NCI-H748 treated with DMSO at 0.1 percent for 48 hours (cell line): Measurements from ENCODE around the gene PTGES3L.
"Not testable (repeated sequence)": the region's sequence is repeated elsewhere in the genome, so short reads cannot be mapped to it uniquely, and the experiment has no call there.

ENCODE experiments used
- DNase-seq: peaks from one replicate; lab custom pipeline; 2025; lab: John Stamatoyannopoulos, UW

PTGES3L gene

DNA sequence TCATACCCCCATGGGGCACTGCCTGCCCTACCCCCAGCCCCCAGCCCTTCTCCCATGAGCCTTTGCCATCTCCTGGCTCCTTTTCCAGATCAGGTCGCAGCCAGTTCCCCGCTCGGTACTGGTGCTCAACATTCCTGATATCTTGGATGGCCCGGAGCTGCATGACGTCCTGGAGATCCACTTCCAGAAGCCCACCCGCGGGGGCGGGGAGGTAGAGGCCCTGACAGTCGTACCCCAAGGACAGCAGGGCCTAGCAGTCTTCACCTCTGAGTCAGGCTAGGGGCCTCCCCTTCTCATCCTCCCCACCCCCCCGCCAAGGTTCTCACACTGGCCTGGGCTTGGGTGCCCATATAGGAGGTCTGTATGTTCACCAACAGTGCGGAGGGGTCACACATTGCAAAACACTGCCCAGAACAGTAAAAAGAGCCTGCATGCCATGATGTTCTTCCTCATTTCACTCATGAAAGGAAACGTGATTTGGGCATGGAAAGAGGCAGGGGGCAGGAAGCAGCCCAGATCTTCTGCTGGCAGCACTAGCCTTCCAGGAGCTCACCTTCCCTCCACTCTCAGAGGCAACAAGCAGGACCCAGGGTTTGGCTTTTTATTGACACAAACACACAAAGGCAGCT, 34.3 kb upstream of the PTGES3L start:
- no peak for DNase-seq

DNA sequence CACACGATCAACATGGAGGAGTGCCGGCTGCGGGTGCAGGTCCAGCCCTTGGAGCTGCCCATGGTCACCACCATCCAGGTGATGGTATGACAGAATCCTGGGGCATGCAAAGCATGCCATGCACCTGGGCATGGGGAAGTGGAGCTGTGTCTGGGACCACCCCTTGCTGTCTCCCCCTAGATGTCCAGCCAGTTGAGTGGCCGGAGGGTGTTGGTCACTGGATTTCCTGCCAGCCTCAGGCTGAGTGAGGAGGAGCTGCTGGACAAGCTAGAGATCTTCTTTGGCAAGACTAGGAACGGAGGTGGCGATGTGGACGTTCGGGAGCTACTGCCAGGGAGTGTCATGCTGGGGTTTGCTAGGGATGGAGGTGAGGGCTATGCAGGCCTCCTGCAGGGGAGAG, 33.4 kb upstream of the PTGES3L start:
- no peak for DNase-seq

DNA sequence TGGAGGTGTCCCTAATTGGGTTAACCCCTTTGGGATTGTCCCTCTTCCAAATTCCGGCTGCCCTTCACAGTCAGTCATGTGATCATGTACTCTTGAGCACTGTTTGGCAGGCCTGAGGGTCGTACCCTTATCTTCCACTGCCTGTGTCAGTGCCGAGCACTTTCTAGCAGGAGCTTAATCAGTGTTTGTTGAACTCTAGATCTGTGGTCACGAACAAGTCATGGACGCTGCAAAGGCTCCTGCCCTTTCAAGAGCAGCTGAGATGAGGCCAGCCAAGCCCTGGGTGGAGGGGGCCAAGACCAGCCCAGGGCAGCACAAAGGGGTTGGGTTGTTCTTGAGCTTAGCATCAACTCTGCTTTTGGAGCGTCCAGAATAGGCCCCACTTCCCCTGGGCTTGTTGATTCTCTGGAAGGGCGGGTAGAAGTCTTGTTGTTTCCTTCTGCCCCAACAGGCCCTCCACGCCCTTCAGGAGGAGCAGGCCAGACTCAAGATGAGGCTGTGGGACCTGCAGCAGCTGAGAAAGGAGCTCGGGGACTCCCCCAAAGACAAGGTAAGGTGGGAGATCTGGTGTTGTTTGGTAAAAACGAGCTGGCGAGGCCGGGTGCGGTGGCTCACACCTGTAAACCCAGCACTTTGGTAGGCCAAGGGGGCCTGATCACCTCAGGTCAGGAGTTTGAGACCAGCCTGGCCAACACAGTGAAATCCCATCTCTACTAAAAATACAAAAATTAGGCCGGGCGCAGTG, 32.0 kb upstream of the PTGES3L start:
- DNase-seq: no peak

DNA sequence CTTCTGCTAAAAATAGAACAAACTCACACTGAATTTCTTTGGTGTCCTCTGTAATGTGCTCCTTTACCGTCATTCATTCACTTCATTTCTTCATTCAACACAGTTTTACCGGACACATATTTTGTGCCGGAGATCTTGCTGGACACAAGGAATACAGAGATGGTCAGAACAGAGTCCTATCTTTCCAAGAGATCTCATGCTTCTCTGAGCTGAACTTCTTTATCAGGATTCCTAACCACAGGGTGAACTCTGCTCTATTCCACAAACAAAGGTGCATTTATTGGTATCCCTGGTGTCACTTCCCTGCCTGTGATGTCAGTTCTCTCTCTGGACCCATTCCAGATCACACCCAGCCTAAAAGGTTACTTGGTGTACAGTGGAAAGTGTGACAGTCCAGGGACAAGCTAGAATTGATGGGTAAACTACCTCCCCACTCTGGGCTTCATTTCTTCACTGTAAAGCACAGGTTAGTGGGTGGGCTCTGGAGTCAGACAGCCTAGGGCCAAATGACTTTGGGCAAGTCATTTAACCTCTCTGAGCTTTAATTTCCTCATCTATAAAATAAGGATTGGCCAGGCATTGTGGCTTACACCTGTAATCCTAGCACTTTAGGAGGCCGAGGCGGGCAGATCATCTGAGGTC, 30.9 kb upstream of the PTGES3L start:
- no peak for DNase-seq

DNA sequence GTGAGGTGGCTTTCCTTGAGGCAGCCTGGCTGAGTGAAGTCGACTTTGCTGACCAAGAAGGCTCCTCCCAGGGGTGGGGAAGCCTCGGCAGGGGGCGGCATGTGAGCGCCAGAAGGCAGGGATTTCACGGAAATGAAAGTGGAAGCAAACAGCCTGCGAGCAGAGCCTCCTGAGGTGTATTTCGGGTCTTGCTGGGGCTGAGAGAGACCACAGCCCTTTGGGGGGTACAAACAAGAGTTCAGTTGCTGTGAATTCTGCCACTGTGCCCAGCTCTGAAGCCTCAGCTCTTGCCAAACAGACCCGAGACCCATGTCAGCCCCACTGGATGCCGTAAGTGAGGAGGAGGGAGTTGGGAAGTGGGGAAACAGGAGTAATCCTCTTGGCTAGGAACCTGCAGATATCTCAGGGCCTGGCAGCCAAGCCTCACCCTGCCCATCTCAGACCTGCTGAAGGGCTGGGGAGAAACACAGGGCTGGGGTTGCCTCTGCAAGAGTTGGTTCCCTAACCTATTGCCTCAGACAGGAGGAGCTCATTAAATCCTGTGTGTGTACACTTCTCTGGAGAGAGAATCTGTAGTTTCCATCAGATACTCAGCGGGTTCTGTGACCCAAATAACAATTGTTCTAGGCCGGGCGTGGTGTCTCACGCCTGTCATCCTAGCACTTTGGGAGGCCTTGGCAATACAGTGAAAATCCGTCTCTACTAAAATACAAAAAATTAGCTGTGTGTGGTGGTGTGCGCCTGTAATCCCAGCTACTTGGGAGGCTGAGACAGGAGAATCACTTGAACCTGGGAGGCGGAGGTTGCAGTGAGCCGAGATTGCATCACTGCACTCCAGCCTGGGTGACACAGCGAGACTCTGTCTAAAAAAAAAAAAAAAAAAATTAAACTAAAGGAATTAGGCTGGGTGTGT, 27.0 kb upstream of the PTGES3L start, which contains the start of gene IFI35:
Gene IFI35, plus strand, starts transcription at position 146 of the 913 bp plus-strand sequence. Its CDS starts 164 bp downstream, at position 310.
- peak; percentile 21 for DNase-seq

DNA sequence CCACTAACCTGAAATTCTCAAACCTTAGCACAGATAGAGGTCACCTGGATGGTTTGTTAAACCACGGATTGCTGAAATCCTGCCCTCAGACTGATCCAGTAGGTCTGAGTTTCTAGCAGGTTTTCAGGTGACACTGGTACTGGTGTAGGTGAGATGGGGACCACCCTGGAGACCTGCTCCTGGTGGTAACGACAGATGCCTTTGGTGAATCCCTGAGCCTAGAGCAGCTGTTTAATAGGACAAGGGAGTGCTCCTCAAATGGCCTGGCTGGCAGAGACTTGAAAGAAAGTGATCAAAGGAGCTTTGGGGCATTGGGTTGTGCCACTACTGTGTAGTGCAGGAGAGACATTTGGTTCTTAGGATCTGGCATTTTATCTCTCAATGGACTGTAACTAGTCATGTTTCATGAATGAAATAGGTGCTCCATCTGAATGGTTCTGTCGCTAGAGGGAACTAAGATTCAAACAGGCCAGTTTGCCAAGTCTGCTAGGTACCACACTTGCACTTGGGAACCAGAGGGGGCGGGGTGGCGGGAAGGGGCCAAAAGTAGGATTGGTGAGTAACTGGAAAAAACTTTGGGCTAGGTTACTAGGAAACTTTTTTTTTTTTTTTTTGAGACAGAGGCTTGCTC, 23.8 kb upstream of the PTGES3L start:
- DNase-seq: no peak

DNA sequence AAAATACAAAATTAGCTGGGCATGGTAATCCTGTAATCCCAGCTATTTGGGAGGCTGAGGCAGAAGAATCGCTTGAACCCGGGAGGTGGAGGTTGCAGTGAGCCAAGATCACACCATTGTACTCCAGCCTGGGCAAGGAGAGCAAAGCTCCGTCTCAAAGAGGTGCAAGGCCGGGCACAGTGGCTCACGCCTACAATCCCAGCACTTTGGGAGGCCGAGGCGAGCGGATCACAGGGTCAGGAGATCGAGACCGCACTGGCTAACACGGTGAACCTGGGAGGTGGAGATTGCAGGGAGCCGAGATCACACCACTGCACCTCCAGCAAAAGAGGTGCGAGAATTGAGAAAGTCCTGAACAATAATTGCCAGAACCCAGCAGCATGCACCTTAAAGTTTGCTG, 21.0 kb upstream of the PTGES3L start:
- DNase-seq: not testable (repeated sequence)

DNA sequence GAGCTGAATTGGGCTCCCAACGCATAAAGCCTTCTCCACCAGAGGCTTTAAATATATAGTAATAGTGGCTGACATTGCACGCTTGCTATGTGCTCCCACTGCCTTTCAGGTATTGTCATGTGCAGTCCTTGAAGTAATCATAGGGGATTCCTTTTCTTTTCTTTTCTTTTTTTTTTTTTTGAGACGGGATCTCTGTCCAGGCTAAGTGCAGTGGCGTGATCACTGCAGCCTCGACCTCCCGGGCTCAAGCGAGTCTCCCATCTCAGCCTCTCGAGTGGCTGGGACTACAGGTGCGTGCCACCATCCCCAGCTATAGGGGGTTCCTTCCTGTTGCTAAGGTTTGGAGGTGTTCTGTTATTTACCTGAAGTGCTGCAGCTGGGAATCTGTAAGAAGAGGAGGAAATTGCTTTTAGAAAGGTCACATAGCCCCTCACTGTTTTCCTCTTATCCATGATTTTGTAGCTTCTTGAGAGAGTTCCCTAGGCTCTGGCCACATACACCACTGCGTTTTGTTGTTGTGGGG, 19.2 kb upstream of the PTGES3L start:
- no peak for DNase-seq

DNA sequence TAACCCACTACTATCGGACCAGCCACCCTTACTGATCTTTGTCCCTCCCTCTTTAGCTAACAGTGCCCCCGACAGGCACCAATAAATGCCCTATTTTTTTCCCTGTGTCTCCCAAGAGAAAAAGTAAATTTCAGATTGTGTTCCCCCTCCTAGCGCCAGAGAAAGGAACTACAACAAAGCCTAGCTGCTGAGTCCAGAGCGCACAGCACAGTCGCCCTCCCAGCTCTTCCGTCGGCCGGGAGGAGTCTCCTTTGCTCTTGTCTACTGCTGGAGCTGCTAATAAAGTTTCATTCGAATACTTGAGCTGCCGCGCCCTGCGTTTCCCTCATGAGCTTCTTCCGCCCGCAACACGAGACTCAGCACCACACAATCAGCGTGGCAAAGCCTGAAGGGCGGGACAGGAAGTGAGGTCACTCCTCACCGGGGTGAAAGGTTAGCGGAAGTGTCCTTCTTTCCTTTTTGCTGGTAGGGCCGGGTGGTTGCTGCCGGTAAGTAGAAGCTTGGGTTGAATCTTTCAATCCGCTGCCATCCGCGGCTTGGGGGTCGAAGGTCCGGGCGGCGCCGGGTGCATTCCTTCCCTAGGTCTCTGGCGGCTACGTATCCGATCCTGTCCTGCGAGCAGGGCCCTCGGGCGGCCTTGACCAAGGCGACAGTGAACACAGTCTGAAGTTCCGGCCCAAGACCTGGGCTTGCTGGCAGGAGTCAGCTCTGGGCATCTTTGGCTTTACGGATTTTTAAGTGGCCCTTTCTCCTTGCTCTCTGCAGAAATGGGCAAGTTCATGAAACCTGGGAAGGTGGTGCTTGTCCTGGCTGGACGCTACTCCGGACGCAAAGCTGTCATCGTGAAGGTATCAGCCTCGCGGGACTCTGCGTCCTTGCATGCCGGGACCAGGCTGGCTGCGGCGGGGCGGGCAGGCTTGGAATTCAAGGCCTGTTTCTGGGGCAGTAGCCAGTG, 18.4 kb upstream of the PTGES3L start, which contains the start of gene RPL27:
Gene RPL27, plus strand, starts transcription at position 436 of the 955 bp plus-strand sequence. Its CDS starts 332 bp downstream, at position 768.
- peak; percentile 99 for DNase-seq

DNA sequence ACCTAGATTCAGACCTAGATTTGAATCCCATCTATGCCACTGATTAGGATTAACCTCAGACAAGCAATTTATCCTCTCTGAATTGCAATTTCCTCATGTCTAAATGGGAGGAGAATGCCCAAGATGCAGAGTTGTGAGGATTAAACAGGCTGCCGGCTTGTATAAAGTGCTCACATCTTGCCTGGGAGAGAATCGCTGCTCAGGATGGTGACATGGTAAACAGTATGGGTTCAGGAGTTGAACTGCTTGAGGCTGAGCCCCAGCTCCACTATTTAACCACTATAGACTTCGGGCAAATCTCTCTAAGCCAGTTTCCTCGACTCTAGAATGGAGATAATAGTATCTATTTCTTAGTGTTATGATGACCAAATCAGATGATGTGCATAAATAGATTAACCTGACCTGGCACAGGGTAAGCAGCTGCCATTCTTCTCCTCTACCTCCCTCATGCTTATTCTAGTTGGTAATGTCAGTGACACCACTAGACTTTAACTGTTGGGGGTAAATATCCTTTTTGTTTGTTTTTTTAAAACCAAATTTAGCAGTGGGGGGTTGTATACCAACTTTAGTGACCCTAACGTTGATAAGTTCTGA, 17.6 kb upstream of the PTGES3L start:
- DNase-seq: no peak

DNA sequence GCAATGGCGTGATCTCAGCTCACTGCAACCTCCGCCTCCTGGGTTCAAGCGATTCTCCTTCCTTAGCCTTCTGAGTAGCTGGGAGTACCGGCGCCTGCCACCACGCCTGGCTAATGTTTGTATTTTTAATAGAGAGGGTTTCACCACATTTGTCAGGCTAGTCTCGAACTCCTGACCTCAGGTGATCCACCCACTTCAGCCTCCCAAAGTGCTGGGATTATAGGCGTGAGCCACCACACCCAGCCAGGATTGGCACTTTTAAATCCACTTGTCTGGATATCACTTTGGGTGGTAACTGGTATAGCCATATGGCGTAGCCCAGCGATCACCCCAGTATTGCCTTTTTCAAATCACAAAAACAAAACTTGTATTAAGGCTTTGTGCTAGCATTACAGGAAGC, 14.0 kb upstream of the PTGES3L start:
- DNase-seq: not testable (repeated sequence)

DNA sequence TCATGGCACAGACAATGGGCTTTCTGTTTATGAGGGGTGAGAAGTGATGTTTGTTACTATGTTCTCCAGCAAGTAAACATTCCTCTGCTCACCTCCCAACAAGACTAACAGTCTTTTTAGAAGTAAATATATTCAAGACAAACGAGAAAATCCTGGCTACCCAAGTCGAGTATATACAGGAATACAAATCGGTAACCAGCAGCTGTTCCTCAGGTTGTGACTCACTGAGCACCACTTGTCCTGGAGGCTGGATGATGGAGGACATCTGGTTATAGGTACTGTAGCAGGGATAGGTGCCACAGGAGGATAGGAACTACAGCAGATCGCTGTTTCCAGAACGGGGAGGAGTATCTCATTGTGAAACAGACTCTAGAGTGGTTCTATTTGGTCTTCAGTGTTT, 13.0 kb upstream of the PTGES3L start:
- no peak for DNase-seq

DNA sequence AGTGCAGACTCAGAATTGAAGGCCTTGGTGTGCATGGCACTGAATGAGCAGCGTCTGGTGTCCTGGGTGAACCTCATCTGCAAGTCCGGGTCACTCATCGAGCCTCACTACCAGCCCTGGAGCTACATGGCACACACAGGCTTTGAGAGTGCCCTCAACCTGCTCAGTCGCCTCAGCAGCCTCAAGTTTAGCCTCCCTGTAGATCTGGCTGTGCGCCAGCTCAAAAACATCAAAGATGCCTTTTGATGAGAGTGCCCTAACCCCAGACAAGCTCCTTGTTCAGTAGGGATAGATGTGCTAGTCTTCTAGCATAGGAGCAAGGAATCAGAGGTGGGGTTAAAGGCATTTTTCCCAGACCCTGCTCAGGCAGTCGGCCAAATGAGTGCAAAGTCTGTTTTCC, 11.6 kb upstream of the PTGES3L start:
- DNase-seq: no peak

DNA sequence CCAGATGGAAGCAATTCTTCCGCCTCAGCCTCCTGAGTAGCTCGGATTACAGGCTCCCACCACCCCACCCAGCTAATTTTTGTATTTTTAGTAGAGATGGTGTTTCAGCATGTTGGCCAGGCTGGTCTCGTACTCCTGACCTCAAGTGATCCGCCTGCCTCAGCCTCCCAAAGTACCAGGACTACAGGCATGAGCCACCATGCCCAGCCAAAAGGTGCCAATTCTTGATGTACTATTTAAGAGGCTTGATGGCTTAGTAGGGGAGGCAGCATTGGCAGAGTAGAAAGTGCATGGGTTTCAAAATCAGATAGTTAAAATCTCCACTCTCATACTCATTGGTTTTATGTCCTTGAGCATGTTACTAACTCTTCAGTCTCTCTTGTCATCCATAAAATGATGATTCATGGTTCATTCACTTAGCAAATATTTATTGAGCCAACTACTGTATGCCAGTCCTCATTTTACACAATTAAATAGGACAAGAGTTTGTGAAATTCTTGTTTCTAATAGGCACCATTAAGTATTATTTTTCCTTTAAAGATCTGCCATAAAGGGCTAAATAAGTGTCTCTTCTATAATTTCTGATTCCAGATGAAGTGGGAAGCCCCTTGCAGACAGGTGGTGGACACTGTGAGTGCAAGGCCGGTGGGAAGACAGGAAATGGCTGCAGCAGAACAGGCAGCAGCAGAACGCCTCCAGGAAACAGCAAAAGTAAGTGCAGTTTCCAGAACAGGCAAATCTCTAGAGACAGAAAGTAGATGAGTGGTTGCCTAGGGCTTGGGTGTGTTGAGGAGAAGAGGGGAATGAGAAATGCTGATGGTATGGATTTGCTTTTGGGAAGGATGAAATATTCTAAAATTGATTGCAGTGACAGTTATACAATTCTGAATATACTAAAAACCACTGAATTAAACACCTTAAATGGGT, 10.1 kb upstream of the PTGES3L start:
- DNase-seq: no peak

DNA sequence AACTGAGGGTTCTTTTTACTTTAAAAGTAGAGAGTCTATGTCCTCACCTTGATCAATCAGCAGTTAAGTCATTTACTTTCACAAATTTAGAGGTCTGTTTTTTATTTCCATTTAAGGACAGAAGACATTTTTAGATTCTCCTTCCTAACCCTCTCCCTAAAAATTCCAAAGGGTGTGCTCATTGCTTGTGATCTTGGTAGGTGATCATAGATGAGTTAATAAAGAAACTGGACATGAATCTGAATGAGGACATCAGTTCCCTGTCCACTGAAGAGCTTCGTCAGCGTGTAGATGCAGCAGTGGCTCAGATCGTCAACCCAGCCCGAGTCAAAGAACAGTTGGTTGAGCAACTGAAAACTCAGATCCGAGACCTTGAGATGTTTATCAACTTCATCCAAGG, 9.3 kb upstream of the PTGES3L start:
- no peak for DNase-seq

DNA sequence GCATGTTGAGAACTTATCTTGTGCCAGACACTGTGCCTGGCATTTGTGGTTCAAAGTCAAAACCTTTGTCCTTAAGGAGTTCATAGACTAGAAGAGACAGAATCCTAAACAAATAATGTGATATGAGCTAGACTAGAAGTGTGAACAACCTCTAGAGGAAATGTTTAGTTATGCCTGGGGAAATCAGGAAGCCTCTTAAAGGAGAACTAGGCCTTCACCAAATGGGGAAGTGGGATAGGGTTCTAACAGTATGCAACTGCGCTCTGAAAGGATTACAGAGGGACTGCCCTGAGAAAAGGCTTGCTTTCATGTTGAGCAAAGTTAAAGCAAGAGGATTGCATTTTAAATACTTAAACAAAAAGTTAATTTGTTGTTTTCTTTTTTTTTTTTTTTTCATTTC, 5.3 kb upstream of the PTGES3L start:
- no peak for DNase-seq

DNA sequence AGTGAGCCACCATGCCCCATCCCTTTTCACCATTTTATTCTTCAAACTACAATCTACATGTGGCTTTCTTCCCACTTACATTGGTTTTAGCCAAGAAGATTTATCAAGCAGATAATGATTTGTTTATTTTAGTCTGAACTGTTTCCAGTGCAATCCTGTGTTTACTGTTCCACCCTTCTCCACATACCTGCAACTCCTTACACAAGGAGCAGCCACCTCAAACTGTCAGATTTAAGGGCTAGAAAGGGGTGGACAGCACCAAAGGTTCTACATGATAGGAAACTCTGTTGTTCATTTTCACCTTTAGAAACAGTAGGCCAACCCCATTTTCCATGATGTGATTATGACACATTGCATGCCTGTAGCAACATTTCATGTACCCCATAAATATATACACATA, 2.4 kb upstream of the PTGES3L start:
- DNase-seq: no peak

DNA sequence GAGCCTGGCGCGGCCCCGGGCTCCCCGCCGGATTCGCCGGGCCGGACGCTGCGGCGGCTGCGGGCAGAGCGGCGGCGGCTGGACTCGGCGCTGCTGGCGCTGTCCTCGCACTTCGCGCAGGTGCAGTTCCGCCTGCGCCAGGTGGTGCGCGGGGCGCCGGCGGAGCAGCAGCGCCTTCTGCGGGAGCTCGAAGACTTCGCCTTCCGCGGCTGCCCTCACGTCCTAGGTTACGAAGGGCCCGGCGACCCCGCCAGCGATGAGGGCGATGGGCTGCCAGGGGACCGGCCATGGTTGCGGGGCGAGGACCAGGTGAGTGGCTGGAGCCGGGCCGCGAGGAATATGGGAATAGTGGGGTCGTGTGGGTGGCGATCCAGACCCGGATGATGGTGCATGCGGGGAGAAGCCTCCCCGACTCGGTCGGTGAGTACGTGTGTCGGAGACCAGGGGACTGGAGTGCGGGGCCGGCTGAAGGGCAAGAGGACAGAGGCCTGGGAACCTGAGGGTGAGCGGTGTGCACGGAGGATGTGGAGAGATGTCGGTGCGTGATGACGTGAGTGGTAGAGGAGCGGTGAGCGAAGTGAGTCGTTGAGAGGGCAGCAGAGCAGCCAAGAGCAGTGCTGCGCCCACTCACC, 1.0 kb upstream of the PTGES3L start:
- peak; percentile 24 for DNase-seq
